Left ventricle myocardium inferior (tissue), 1 donor: ENCODE data around the gene WNT7B. TPM values are rescaled to one million over a fixed set of nuclear protein-coding genes. Genes with fewer than 3 reads are reported as not detected.

Experiments used
- DNase-seq: peaks from one replicate; pipeline ENCODE4 v3.0.0-alpha.2; 2020
- H3K27ac ChIP-seq: fragments of 200-600 bp; replicated peaks from 2 replicates; pipeline ENCODE4 v1.8.0; 2021
- H3K27me3 ChIP-seq: fragments of 200-600 bp; 2 replicates; pipeline ENCODE4 v1.8.0; 2021; ENCODE audit warnings: low read depth
- H3K36me3 ChIP-seq: fragments of 200-600 bp; 2 replicates; pipeline ENCODE4 v1.8.0; 2021
- H3K4me1 ChIP-seq: fragments of 200-600 bp; 2 replicates; pipeline ENCODE4 v1.8.0; 2021
- H3K4me3 ChIP-seq: fragments of 200-600 bp; 2 replicates; pipeline ENCODE4 v1.8.0; 2021; ENCODE audit warnings: mild to moderate bottlenecking, moderate library complexity
- H3K9me3 ChIP-seq: fragments of 200-600 bp; replicated peaks from 2 replicates; pipeline ENCODE4 v1.8.0; 2021
- intact Hi-C: fragments of 100-400 bp; cut with micrococcal nuclease; formaldehyde crosslinking; loops from one replicate; pipeline ENCODE4 v1.11.0; 2022
- total RNA-seq: library from RNA; stranded (reverse); fragmentation: NEBNext Ultra II Directional; extraction: Animal tissue kit (Norgen Biotek cat#: 25700); gene quantifications from one replicate; pipeline ENCODE4 v1.2.1, GENCODE V29; 2021
- TF ChIP-seq, protein P1 (sequence below): fragments of 200-600 bp; IDR thresholded peaks from 2 replicates; pipeline ENCODE4 v1.8.0; 2021; ENCODE audit warnings: antibody characterized with exemption, mild to moderate bottlenecking, borderline replicate concordance
- donor health status: DM: no; HTN: yes; CAD: no; lungs with severe emphysema.

The WNT7B gene
- total RNA-seq, 1 donor from 2014 or later = not detected

DNA sequence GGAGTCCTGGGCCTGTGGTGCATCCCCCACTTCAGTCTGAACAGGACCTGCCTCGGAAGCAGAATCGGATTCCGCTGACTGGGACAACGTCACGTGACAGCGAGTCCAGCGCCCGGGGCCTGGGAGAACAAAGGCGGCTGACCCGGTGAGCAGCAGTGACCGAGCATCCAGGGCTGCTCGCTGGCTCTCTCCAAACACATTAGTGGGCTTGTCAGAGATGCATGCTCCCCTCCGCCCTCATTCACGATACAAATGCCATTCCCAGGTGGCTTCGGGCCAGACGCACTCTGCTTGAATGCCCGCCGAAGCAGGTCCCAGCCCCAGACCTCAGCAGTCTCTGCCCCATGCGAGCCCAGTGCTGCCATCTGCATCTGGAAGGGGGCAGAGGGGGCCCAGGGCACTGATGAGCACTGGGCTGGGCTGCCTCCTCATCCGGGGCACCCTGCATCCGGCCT is 91.0 kb downstream of the WNT7B start:
- TF ChIP-seq, protein P1, sequence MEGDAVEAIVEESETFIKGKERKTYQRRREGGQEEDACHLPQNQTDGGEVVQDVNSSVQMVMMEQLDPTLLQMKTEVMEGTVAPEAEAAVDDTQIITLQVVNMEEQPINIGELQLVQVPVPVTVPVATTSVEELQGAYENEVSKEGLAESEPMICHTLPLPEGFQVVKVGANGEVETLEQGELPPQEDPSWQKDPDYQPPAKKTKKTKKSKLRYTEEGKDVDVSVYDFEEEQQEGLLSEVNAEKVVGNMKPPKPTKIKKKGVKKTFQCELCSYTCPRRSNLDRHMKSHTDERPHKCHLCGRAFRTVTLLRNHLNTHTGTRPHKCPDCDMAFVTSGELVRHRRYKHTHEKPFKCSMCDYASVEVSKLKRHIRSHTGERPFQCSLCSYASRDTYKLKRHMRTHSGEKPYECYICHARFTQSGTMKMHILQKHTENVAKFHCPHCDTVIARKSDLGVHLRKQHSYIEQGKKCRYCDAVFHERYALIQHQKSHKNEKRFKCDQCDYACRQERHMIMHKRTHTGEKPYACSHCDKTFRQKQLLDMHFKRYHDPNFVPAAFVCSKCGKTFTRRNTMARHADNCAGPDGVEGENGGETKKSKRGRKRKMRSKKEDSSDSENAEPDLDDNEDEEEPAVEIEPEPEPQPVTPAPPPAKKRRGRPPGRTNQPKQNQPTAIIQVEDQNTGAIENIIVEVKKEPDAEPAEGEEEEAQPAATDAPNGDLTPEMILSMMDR = no peak
- peak; percentile 18 for DNase-seq
- Histone ChIP-seq H3K36me3 (no peaks in the 10 kb centered on the region), H3K27me3 (peaks cover 91% of the 10 kb centered on the region), H3K4me3 (no peak overlapping the region), H3K4me1 (peaks cover 30% of the 10 kb centered on the region), H3K9me3 (no peaks in the 10 kb centered on the region), H3K27ac (no peak overlapping the region)
- intact Hi-C loops = no loop called here

DNA sequence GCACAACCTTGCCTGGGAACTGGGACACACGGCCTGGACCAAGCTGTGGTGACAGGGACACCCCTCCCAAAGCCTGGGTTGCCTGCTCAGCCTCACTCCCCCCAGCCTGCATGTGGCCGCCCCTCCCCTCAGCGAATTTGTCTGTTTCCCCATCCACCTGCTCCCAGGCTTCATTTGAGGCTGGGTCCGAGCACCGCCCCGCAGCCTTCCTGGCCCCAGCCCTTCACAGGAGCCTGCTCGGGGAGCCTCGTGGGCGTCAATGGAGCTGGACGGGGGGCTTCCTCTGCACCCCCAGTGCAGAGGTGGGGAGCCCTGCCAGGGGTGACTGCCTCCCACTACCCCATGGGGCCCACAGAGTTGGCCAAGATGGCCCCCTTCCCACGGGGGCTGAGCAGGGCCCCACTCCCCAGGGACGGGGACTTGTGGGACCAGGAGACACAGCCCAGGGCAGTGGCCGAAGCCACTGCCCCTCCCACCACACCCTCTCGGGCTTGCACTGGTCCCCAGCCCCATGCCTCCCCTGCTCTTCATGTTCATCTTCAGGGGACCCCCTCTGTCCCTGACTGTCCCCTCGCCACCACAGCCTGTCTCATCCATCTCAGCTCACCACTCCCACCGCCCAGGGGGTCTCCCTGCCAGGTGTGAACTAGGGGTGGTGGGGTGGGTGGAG is 91.7 kb downstream of the WNT7B start:
- TF ChIP-seq, protein P1 = no peak
- intact Hi-C loops = no loop called here
- Histone ChIP-seq H3K9me3 (no peaks in the 10 kb centered on the region), H3K27ac (no peak overlapping the region), H3K4me1 (peaks cover 36% of the 10 kb centered on the region), H3K36me3 (no peaks in the 10 kb centered on the region), H3K27me3 (peaks cover 95% of the 10 kb centered on the region), H3K4me3 (no peak overlapping the region)
- no peak for DNase-seq

DNA sequence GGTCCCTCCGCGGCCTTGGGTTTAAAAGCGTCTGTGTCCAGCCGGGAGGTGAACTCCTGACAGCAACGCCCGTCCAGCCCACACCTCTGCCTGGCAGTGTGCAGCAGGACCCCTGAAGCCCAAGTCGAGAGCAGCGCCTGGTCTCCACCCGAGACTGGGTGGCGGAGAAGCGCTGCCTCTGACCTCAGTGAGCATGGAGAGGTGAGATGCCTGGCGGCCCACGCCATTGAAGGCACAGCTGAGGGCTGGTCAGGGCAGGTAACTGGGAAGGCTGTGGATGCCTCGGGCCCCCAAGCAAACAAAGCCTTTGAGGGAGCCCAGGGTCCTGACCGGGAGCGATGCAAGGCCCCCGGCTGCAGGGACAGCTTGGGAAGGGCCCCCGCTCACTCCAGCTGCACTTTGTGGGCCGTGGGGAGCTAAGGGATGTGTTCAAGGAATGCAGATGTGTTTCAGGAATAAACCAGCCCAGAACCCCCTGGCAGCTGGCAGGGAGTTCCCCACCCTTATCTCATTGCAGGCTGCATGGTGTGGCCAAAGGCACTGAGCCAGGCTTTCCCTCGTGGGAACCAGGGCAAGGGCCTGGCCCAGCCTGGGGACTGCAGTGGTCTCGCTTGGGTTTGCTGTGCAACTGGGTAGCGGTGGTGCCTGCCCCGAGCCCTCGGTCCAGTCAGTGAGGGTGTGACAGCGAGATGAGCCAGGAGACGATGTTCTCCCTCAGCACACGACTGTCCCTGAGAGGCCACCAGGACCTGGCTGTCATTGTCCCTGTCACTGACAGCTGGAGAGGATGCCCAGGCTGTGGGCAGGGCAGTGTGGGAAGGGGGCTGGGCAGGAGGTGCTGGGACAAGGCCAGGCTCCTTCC is 92.5 kb downstream of the WNT7B start:
- Histone ChIP-seq H3K9me3 (no peaks in the 10 kb centered on the region), H3K4me3 (no peak overlapping the region), H3K4me1 (peaks cover 44% of the 10 kb centered on the region), H3K27me3 (peaks cover 95% of the 10 kb centered on the region), H3K36me3 (no peaks in the 10 kb centered on the region), H3K27ac (peak overlapping the region; percentile 12)
- intact Hi-C loops = no loop called here
- peak; percentile 46 for DNase-seq
- TF ChIP-seq, protein P1 = no peak

DNA sequence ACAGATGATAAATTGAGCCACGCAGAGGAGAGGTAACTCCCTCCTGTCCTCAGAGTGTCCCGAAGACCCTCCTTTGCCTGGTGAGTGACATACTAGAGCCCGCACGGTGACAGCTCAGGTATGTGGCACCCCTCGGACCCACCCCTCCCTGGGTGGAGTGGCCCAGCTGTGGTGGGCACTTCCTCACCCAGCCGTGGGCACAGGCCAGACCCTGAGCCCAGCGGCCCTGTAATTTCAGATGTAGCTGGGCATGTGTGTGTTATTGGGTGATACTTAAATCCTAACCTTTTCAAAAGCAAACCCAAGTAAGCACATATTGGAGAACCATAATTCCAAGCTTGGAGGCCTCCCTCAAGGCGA is 93.2 kb downstream of the WNT7B start:
- H3K4me3 ChIP-seq = no peak overlapping the region
- TF ChIP-seq, protein P1 = no peak
- peaks cover 48% of the 10 kb centered on the region for H3K4me1 ChIP-seq
- no peak for DNase-seq
- no peaks in the 10 kb centered on the region for H3K9me3 ChIP-seq
- H3K27me3 ChIP-seq = peaks cover 90% of the 10 kb centered on the region
- H3K36me3 ChIP-seq = no peaks in the 10 kb centered on the region
- intact Hi-C loops = no loop called here
- H3K27ac ChIP-seq = no peak overlapping the region

DNA sequence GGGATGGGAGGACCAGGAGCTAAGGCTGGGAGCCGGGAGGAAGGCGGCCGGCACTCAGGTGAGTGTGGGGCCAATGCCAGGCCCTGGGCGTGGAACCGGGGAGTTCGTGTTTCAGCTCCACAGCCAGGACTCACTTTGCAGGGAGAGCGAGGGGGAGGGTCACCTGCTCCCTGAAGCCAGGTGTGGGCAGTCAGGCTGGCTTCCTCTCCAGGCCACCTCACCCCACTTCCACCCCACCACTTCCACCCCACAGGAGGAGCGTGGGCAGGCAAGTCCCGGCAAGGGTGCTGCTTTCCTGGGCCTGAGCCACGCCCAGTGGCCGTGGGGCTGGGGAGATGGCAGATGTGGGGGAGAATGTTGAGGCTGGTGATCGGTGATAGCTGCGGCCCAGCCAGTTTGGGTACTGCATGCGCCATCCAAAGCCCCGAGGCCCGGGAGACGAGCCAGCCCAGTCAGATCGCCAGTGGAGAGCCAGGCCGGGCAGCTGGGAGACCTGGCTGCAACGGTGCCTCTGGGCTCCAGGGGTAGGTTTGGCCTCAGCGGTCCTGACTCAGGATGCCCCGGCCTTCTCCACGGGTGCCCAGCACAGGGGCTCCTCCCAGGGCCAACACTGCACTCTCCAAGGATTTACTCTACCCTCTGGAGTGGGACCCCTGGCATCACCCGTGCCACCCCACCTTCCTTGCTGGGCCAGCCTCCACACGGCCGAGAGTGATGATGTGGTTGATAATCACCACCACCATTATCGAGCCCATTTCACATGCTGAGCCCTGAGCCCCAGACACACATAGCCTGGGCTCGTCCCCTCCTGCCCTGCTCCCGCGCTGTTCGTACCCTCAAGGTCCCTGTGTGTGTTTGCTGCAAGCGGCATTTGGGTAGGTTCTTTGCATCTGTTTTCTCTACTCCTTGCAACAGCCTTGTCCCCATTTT is 93.8 kb downstream of the WNT7B start:
- no peak overlapping the region for H3K4me3 ChIP-seq
- no peaks in the 10 kb centered on the region for H3K36me3 ChIP-seq
- peaks cover 90% of the 10 kb centered on the region for H3K27me3 ChIP-seq
- DNase-seq = no peak
- H3K4me1 ChIP-seq = peaks cover 54% of the 10 kb centered on the region
- TF ChIP-seq, protein P1 = no peak
- no peaks in the 10 kb centered on the region for H3K9me3 ChIP-seq
- intact Hi-C loops = no loop called here
- H3K27ac ChIP-seq = no peak overlapping the region
